Stimulated activated CD4-positive, alpha-beta T cell treated with anti-CD3 and anti-CD28 coated beads, Interleukin-15, amount 100 ng/mL, for 1 hour (primary cell): Measurements from ENCODE around the gene SCN10A.

Experiments
- DNase-seq, 2 donors: peaks; one replicate each; pipeline ENCODE4 v3.0.0-alpha.2; 2020; ENCODE audit warnings: low read depth in 1 of 2, low spot score in 1 of 2

SCN10A gene

DNA sequence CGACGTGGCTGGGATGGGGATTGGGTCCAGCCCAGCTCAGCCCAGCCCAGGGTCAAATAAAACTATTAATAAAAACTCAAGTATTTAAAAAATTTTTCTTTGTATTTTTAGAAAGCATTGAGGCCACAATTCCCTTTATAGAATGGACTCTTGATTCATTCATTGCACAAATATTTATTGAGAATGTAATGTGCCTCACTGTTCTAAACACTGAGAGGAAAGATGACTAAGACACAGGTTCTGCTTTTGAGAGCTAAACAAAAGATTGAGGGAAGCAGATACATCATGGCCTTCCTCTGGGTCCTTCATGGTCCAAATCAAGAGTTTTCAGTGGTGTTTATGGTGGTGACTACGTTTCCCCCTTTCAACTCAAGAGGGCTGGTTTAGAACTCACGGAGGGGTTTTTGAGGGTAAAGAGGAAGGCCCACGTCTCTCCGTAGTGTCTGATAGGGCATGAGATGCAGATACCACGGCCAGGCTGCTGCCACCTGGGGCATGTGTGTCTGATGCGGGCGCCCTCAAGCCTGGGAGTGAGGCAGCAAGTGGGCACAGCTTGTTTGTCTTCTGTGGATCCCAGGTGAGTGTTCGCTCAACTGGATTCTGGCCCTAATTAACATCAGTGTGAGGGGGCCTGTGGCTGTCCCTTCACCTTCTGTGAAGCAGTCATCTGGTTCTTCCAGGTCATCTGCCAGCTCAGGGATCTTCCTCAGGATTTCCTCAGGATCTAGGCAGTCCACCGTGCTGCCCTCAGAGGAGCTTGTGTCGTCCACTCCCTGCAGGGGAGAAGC is 93.0 kb downstream of the SCN10A start:
- DNase-seq: no peak

- DNase-seq: no peak
Observed at GRCh38 chr3:38721207-38721772, 94.7 kb downstream of the SCN10A start.

GRCh38 chr3:38720465-38720864 is 95.6 kb downstream of the SCN10A start:
- no peak for DNase-seq

- no peak for DNase-seq
Observed at GRCh38 chr3:38717355-38718240, 98.4 kb downstream of the SCN10A start.

- DNase-seq: no peak
Observed at GRCh38 chr3:38713121-38713520, 102.9 kb downstream of the SCN10A start.

GRCh38 chr3:38711321-38711720 is 104.7 kb downstream of the SCN10A start:
- DNase-seq: no peak

DNA sequence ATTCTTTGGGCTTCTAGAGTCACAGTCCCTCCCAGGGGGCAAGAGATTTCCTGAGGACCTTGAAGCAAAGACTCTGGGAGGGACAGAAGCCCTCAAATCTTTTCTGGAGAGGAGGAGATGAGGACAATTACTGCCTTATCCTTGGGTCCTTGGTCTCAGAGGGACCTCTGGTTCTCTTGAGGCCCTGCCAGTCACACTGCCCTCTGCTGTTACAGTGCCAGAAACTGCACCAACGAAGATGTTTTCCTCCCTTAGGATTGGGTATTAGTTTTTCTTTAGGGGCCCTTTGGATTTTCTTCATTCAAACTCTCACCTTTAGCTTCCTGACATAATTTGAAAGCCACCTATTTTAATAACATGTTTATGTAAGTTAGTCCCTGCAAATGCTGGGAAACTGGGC is 108.3 kb downstream of the SCN10A start:
- no peak for DNase-seq

DNA sequence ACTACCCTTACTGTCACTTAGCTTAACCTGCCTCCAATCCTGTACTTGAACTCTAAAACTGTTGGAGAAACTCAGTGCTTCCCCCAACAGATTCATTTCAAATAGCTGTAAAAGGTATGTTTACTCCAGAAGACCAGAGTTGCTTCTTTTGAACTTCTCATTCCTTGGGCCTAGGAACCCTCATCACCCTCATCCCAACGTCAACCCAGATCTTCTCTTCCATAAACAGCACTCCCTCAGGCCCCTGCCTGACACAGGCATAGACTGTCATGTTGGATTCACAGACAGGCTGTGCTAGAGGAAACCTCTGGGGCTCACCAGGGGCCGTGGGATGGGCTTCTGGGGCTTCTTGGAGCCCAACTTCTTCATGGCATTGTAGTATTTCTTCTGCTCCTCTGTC is 109.1 kb downstream of the SCN10A start:
- no peak for DNase-seq

- DNase-seq: no peak
Observed at GRCh38 chr3:38702231-38702630, 113.8 kb downstream of the SCN10A start.

DNA sequence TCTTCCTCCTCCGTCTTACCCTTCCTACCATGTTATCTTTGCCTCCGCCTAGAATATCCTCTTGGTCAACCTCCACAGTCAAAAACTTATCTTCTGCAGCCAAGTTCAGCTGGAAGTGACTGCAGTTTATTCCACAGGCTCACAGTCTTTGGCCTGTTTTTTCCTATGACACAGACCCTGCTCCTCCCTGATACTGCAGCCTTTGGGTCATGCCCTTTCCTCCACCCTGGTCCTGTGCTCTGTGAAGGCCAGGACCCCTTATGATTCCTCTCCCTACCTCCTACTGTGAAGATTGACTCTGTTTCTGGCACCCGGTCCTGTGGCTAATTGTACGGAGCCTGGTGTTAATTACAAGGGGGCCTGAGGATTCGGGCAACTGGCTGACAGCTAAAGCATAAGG is 117.3 kb downstream of the SCN10A start:
- DNase-seq: no peak

DNA sequence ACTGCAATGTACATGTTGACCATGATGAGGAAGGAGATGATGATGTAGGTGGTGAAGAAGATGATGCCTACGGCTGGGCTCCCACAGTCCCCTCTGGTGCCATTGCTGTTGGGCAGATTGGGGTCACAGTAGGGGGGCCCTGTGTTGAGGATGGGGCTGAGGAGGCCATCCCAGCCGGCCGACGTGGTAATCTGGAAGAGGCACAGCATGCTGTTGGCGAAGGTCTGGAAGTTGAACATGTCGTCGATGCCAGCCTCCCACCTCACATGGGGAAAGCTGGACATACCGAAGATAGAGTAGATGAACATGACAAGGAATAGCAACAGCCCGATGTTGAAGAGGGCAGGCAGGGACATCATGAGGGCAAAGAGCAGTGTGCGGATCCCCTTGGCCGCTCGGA is 118.0 kb downstream of the SCN10A start:
- DNase-seq: no peak

DNA sequence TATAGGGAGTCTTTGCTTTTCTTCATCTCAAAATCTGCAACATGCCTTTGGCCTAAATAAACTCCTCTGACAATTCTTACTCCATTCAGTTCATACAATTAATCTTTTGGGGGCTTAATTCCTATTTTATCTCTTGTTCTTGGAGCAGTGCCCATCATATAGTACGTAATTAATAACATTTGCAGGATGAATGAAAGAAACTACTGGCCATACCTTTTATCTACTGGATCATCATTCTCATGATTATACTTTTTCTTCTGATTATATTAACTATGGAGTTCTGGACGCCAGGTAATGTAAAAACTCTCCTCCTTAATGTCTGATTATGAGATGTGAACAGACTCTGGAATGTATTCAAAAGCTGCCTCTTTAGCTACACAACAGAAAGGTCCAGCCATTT is 120.0 kb downstream of the SCN10A start:
- DNase-seq: no peak

GRCh38 chr3:38690185-38690584 is 125.8 kb downstream of the SCN10A start:
- DNase-seq: no peak

DNA sequence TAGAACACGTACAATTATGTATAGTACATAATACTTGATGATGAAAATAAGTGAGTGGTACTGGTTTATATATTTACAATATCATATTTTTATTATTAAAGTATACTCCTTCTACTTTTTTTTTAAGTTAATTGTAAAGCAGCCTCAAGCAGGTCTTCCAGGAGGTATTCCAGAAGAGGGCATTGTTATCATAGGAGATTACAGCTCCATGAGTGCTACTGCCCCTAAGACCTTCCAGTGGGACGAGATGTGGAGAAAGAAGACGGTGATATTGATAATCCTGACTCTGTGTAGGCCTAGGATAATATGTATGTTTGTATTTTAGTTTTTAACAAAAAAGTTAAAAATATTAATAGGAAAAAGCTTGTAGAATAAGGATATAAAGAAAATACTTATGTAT is 126.2 kb downstream of the SCN10A start:
- no peak for DNase-seq

GRCh38 chr3:38689346-38689745 is 126.7 kb downstream of the SCN10A start:
- no peak for DNase-seq

DNA sequence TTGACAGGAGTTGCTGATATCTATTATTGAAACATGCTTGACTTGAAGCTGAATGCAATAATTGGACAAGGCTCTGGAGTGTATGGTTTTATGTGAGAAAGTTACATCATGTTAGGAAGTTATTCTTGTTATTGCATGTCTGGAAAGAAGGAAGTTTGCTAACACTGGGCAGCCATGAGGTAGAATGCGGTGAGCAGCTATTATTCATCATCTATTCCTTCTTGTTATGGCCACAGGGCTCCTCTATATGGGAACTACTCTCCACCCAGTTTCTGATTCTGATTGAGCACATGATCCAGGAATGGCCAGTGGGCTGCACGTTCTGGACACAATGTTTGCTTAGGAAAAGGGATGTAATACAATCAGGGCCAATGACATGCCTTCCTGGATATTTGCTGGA is 128.7 kb downstream of the SCN10A start:
- DNase-seq: no peak

GRCh38 chr3:38684546-38684945 is 131.5 kb downstream of the SCN10A start:
- no peak for DNase-seq

DNA sequence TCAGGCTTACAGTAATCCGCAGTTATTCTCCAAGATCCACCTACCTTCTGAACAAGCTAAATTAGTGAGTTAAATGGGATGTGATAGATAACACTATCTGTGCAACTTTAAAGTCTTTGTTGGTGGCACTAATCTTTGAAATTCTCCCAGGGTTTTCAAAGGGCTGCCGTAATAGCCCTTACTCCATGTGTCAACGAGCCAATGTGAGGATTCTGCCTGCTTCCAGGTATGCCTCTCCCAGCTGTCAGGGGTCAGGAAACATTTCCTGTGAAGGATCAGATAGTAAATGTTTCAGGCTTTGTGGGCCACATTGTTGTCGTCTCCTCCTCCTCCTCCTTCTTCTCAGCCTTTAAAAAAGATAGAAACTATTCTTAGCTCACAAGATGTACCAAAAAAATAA is 146.3 kb downstream of the SCN10A start:
- DNase-seq: no peak

DNA sequence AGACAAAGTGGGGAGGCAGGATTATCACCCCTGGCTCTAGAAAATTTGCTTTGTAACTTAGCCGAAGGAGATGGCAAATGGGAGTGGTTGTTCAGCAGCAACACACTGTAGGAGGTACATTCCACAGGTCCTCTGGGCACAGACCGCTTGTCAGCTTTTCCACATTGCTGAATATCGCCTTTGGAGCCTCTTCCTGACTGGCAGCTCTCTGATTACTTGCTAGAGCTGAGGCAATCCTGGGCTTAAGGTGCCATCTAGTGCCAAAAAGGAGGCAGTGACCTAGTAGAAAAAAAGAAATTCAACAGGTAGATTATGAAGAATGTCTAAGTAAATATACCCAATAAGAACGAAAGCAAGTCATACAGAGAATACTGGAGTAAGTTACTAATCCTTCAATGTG is 153.5 kb downstream of the SCN10A start:
- DNase-seq: no peak

- no peak for DNase-seq
Observed at GRCh38 chr3:38658841-38659240, 157.2 kb downstream of the SCN10A start.

GRCh38 chr3:38657369-38657768 is 158.6 kb downstream of the SCN10A start:
- no peak for DNase-seq

GRCh38 chr3:38655708-38656300 is 160.2 kb downstream of the SCN10A start:
- DNase-seq: no peak
